HL-60/S4 (cell line): Measurements from ENCODE around the gene LAMTOR3.

Source experiments
- in situ Hi-C: fragments of 300-500 bp; cut with MboI; formaldehyde crosslinking; loops from 2 replicates; pipeline ENCODE4 v1.14.3; 2022; ENCODE audit warnings: low sequenced_read_pairs

The LAMTOR3 gene

GRCh38 chr4:99894161-99894997 lies at the start of gene LAMTOR3:
LAMTOR3 (minus strand) TSS chr4:99894427; CDS start chr4:99893963, 464 bp downstream.
- in situ Hi-C loops: loop anchor here (25.0 kb wide), 1 partner anchor 332 kb away; the partner anchor contains the start of genes MTTP and TRMT10A

GRCh38 chr4:99938243-99938753 lies 44.1 kb upstream of the LAMTOR3 start:
- in situ Hi-C loops: no loop called here

GRCh38 chr4:99934891-99935290 lies 40.7 kb upstream of the LAMTOR3 start:
- in situ Hi-C loops: no loop called here

GRCh38 chr4:99927566-99927965 lies 33.3 kb upstream of the LAMTOR3 start:
- in situ Hi-C loops: no loop called here

GRCh38 chr4:99921174-99921573 lies 26.9 kb upstream of the LAMTOR3 start:
- in situ Hi-C loops: no loop called here

- in situ Hi-C loops: no loop called here
Measured at GRCh38 chr4:99918656-99919055, 24.4 kb upstream of the LAMTOR3 start.

GRCh38 chr4:99917575-99917974 lies 23.3 kb upstream of the LAMTOR3 start:
- in situ Hi-C loops: no loop called here

GRCh38 chr4:99915449-99915848 lies 21.2 kb upstream of the LAMTOR3 start:
- in situ Hi-C loops: no loop called here

- in situ Hi-C loops: loop anchor here (25.0 kb wide), 1 partner anchor 333 kb away; the partner anchor contains the start of genes MTTP and TRMT10A
Measured at GRCh38 chr4:99894998-99895397, 771 bp upstream of the LAMTOR3 start.

- in situ Hi-C loops: loop anchor here (25.0 kb wide), 1 partner anchor 331 kb away; the partner anchor contains the start of genes MTTP and TRMT10A
Measured at GRCh38 chr4:99893839-99894160, 427 bp downstream of the LAMTOR3 start.

GRCh38 chr4:99893029-99893428 lies 1.2 kb downstream of the LAMTOR3 start:
- in situ Hi-C loops: loop anchor here (25.0 kb wide), 1 partner anchor 331 kb away; the partner anchor contains the start of genes MTTP and TRMT10A

GRCh38 chr4:99891351-99891750 lies 2.9 kb downstream of the LAMTOR3 start:
- in situ Hi-C loops: loop anchor here (25.0 kb wide), 1 partner anchor 329 kb away; the partner anchor contains the start of genes MTTP and TRMT10A

- in situ Hi-C loops: loop anchor here (25.0 kb wide), 1 partner anchor 326 kb away; the partner anchor contains the start of genes MTTP and TRMT10A
Measured at GRCh38 chr4:99887837-99888236, 6.4 kb downstream of the LAMTOR3 start.

GRCh38 chr4:99886146-99886545 lies 8.1 kb downstream of the LAMTOR3 start:
- in situ Hi-C loops: loop anchor here (25.0 kb wide), 1 partner anchor 324 kb away; the partner anchor contains the start of genes MTTP and TRMT10A

- in situ Hi-C loops: loop anchor here (25.0 kb wide), 1 partner anchor 323 kb away; the partner anchor contains the start of genes MTTP and TRMT10A
Measured at GRCh38 chr4:99885687-99886086, 8.5 kb downstream of the LAMTOR3 start.

- in situ Hi-C loops: loop anchor here (25.0 kb wide), 1 partner anchor 323 kb away; the partner anchor contains the start of genes MTTP and TRMT10A
Measured at GRCh38 chr4:99885063-99885664, 9.1 kb downstream of the LAMTOR3 start.

GRCh38 chr4:99879458-99879857 lies 14.8 kb downstream of the LAMTOR3 start:
- in situ Hi-C loops: loop anchor here (25.0 kb wide), 1 partner anchor 317 kb away; the partner anchor contains the start of genes MTTP and TRMT10A

GRCh38 chr4:99878604-99879003 lies 15.6 kb downstream of the LAMTOR3 start:
- in situ Hi-C loops: loop anchor here (25.0 kb wide), 1 partner anchor 316 kb away; the partner anchor contains the start of genes MTTP and TRMT10A

- in situ Hi-C loops: loop anchor here (25.0 kb wide), 1 partner anchor 315 kb away; the partner anchor contains the start of genes MTTP and TRMT10A
Measured at GRCh38 chr4:99876946-99877345, 17.3 kb downstream of the LAMTOR3 start.

- in situ Hi-C loops: loop anchor here (25.0 kb wide), 1 partner anchor 313 kb away; the partner anchor contains the start of genes MTTP and TRMT10A
Measured at GRCh38 chr4:99875071-99875470, 19.2 kb downstream of the LAMTOR3 start.

- in situ Hi-C loops: loop anchor here (5.0 kb wide), 1 partner anchor 60 kb away; no protein-coding TSS in a partner anchor
Measured at GRCh38 chr4:99872570-99872969, 21.7 kb downstream of the LAMTOR3 start.
